DMS114 treated with DMSO at 0.1 percent for 48 hours (cell line): ENCODE data around the gene BCL2L1.
"Not testable (repeated sequence)": the region's sequence is repeated elsewhere in the genome, so short reads cannot be mapped to it uniquely, and the experiment has no call there.

Source experiments
- DNase-seq: peaks from one replicate; lab custom pipeline; 2025; ENCODE audit not compliant: unreplicated experiment; lab: John Stamatoyannopoulos, UW

Gene BCL2L1

GRCh38 chr20:31661625-31662371 is 60.9 kb downstream of the BCL2L1 start:
- DNase-seq: peak; percentile 24

- DNase-seq: no peak
Measured at GRCh38 chr20:31654534-31654933, 68.1 kb downstream of the BCL2L1 start.

- no peak for DNase-seq
Measured at GRCh38 chr20:31653561-31653960, 69.1 kb downstream of the BCL2L1 start.

- no peak for DNase-seq
Measured at GRCh38 chr20:31652917-31653396, 69.7 kb downstream of the BCL2L1 start.

- DNase-seq: not testable (repeated sequence)
Measured at GRCh38 chr20:31648104-31648503, 74.6 kb downstream of the BCL2L1 start.

- DNase-seq: no peak
Measured at GRCh38 chr20:31644701-31645100, 78.0 kb downstream of the BCL2L1 start.

GRCh38 chr20:31643522-31643921 is 79.1 kb downstream of the BCL2L1 start:
- no peak for DNase-seq

GRCh38 chr20:31642837-31643236 is 79.8 kb downstream of the BCL2L1 start:
- no peak for DNase-seq

- DNase-seq: no peak
Measured at GRCh38 chr20:31641391-31641790, 81.3 kb downstream of the BCL2L1 start.

GRCh38 chr20:31640259-31640658 is 82.4 kb downstream of the BCL2L1 start:
- no peak for DNase-seq

- DNase-seq: no peak
Measured at GRCh38 chr20:31638816-31639215, 83.9 kb downstream of the BCL2L1 start.

GRCh38 chr20:31638317-31638716 is 84.4 kb downstream of the BCL2L1 start:
- DNase-seq: no peak

GRCh38 chr20:31637660-31638059 is 85.0 kb downstream of the BCL2L1 start, which contains the start of gene COX4I2:
Gene COX4I2, plus strand, starts transcription at chr20:31637912. Its CDS starts 1,106 bp downstream, at chr20:31639018.
- DNase-seq: no peak

- DNase-seq: no peak
Measured at GRCh38 chr20:31633339-31633914, 89.2 kb downstream of the BCL2L1 start.

- DNase-seq: no peak
Measured at GRCh38 chr20:31632548-31633338, 89.9 kb downstream of the BCL2L1 start.

- no peak for DNase-seq
Measured at GRCh38 chr20:31630187-31630790, 92.4 kb downstream of the BCL2L1 start.

GRCh38 chr20:31628057-31628456 is 94.6 kb downstream of the BCL2L1 start:
- DNase-seq: not testable (repeated sequence)

- DNase-seq: not testable (repeated sequence)
Measured at GRCh38 chr20:31626534-31626933, 96.1 kb downstream of the BCL2L1 start.

- not testable (repeated sequence) for DNase-seq
Measured at GRCh38 chr20:31623123-31623505, 99.6 kb downstream of the BCL2L1 start.

- DNase-seq: no peak
Measured at GRCh38 chr20:31620246-31620645, 102.4 kb downstream of the BCL2L1 start.

GRCh38 chr20:31617432-31618104 is 105.1 kb downstream of the BCL2L1 start:
- no peak for DNase-seq
